ENCODE results near the gene RAD51B.
"Not testable (repeated sequence)": the region's sequence is repeated elsewhere in the genome, so short reads cannot be mapped to it uniquely, and the experiment has no call there.

RAD51B gene

DNA sequence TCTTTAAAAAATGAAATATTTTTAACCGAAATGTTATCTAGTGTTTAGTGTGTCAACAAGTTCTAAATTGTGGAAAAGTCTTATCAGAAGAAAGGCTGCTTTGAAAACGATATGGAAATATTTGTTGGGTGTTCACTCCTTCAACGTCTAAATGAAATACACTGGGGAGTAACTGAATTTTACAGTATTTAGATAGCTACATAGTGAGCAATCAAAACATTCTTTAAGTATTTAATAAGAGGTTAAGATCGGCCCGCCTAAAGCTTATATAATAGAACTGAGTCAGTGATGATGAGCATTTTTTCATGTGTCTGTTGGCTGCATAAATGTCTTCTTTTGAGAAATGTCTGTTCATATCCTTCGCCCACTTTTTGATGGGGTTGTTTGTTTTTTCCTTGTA is 228.3 kb downstream of the RAD51B start:
- Histone ChIP-seq H3K4me3 (ENCODE audit: low read depth in 1 of 5, low read length in 5 of 5) (no peak overlapping the region), H3K4me1 (ENCODE audit: control insufficient read depth in 5 of 5, insufficient read depth in 5 of 5, low read length in 5 of 5) (peaks cover 0 to 10% (median 3%) of the 10 kb centered on the region in 5 donors), H3K9ac (ENCODE audit: low read length in 5 of 5) (no peak overlapping the region), H3K27me3 (ENCODE audit: control insufficient read depth in 5 of 5, insufficient read depth in 4 of 5, low read length in 5 of 5) (no peaks in the 10 kb centered on the region), H3K36me3 (ENCODE audit: control insufficient read depth in 5 of 5, insufficient read depth in 5 of 5, low read length in 5 of 5) (no peaks in the 10 kb centered on the region), H3K9me3 (ENCODE audit: control insufficient read depth in 5 of 5, low read length in 5 of 5) (no peaks in the 10 kb centered on the region), H3K27ac (ENCODE audit: low read depth, low read length) (no peak overlapping the region)

DNA sequence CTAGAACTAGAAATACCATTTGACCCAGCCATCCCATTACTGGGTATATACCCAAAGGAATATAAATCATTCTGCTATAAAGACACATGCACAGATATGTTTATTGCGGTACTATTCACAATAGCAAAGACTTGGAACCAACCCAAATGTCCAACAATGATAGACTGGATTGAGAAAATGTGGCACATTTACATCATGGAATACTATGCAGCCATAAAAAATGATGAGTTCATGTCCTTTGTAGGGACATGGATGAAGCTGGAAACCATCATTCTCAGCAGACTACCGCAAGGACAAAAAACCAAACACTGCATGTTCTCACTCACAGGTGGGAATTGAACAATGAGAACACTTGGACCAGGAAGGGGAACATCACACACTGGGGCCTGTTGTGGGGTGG is 229.2 kb downstream of the RAD51B start:
- not testable (repeated sequence) for H3K9me3 ChIP-seq (ENCODE audit: control insufficient read depth in 5 of 5, low read length in 5 of 5); H3K4me3 ChIP-seq (ENCODE audit: low read depth in 1 of 5, low read length in 5 of 5); H3K4me1 ChIP-seq (ENCODE audit: control insufficient read depth in 5 of 5, insufficient read depth in 5 of 5, low read length in 5 of 5); H3K27ac ChIP-seq (ENCODE audit: low read depth, low read length); H3K9ac ChIP-seq (ENCODE audit: low read length in 5 of 5); H3K36me3 ChIP-seq (ENCODE audit: control insufficient read depth in 5 of 5, insufficient read depth in 5 of 5, low read length in 5 of 5); H3K27me3 ChIP-seq (ENCODE audit: control insufficient read depth in 5 of 5, insufficient read depth in 4 of 5, low read length in 5 of 5)

DNA sequence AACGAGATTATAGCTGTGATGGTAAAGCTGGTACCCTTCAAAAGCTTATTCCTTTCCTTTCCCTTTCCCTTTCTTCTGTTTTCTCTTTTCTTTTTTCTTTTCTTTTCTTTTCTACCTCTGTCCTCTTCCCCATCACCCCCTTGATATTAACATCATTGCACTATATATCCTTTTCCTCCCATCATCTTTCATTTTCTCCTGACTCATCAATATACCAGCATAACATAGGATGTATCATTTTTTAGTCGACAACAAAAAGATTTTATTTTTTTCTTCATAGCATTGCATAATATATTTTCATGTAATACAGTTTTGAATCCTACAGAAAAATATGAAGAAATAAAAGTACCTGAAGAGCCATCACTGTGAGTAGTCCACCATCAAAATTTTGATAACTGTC is 230.6 kb downstream of the RAD51B start:
- H3K4me3 ChIP-seq (ENCODE audit: low read depth in 1 of 5, low read length in 5 of 5): no peak overlapping the region
- H3K27ac ChIP-seq (ENCODE audit: low read depth, low read length): no peak overlapping the region
- H3K36me3 ChIP-seq (ENCODE audit: control insufficient read depth in 5 of 5, insufficient read depth in 5 of 5, low read length in 5 of 5): no peaks in the 10 kb centered on the region
- H3K9ac ChIP-seq (ENCODE audit: low read length in 5 of 5): no peak overlapping the region
- no peaks in the 10 kb centered on the region for H3K27me3 ChIP-seq (ENCODE audit: control insufficient read depth in 5 of 5, insufficient read depth in 4 of 5, low read length in 5 of 5)
- peaks cover 0 to 4% (median 0%) of the 10 kb centered on the region in 5 donors for H3K4me1 ChIP-seq (ENCODE audit: control insufficient read depth in 5 of 5, insufficient read depth in 5 of 5, low read length in 5 of 5)
- H3K9me3 ChIP-seq (ENCODE audit: control insufficient read depth in 5 of 5, low read length in 5 of 5): no peaks in the 10 kb centered on the region

DNA sequence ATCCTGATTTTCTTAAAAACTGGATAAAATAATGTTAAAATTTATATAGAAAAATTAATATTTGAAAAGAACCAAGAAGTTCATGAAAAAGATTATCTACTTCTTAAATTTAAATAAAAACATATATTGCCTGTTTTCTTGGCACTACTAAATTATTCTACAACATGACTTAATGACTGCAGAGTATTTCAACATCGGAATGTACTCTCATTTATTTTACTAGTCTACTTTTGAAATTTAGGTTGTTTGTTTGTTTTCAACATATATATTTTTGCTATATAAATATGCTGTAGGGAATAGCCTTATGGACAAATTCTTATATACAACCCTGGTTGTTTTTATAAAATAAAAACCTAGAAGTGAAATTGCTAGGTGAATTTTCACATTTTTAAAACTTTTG is 231.6 kb downstream of the RAD51B start:
- Histone ChIP-seq H3K36me3 (ENCODE audit: control insufficient read depth in 5 of 5, insufficient read depth in 5 of 5, low read length in 5 of 5) (no peaks in the 10 kb centered on the region), H3K4me3 (ENCODE audit: low read depth in 1 of 5, low read length in 5 of 5) (no peak overlapping the region), H3K4me1 (ENCODE audit: control insufficient read depth in 5 of 5, insufficient read depth in 5 of 5, low read length in 5 of 5) (no peaks in the 10 kb centered on the region), H3K9me3 (ENCODE audit: control insufficient read depth in 5 of 5, low read length in 5 of 5) (no peaks in the 10 kb centered on the region), H3K27me3 (ENCODE audit: control insufficient read depth in 5 of 5, insufficient read depth in 4 of 5, low read length in 5 of 5) (no peaks in the 10 kb centered on the region), H3K9ac (ENCODE audit: low read length in 5 of 5) (no peak overlapping the region), H3K27ac (ENCODE audit: low read depth, low read length) (no peak overlapping the region)

DNA sequence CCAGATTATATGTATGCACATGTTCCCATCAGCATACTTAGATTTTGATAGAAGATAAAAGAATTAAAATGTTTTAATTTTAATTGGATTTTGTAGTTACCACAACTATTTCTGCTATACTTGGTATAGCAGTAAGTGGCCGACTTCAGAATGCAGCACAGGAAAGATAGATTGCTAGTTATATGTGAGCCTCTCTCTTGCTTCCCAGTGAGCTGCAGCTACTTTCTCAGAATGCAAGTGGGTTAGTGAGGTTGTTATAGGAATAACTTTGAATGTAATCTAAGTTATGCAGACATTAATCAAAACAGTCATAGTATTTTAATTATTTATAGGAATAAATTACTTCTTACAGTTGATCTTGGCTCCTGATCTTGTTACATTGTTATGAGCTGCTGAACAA is 240.6 kb downstream of the RAD51B start:
- no peak overlapping the region for H3K27ac ChIP-seq (ENCODE audit: low read depth, low read length)
- no peaks in the 10 kb centered on the region for H3K36me3 ChIP-seq (ENCODE audit: control insufficient read depth in 5 of 5, insufficient read depth in 5 of 5, low read length in 5 of 5)
- H3K27me3 ChIP-seq (ENCODE audit: control insufficient read depth in 5 of 5, insufficient read depth in 4 of 5, low read length in 5 of 5): no peaks in the 10 kb centered on the region
- no peaks in the 10 kb centered on the region for H3K4me1 ChIP-seq (ENCODE audit: control insufficient read depth in 5 of 5, insufficient read depth in 5 of 5, low read length in 5 of 5)
- H3K9ac ChIP-seq (ENCODE audit: low read length in 5 of 5): no peak overlapping the region
- peaks cover 0 to 7% (median 3%) of the 10 kb centered on the region in 5 donors for H3K9me3 ChIP-seq (ENCODE audit: control insufficient read depth in 5 of 5, low read length in 5 of 5)
- H3K4me3 ChIP-seq (ENCODE audit: low read depth in 1 of 5, low read length in 5 of 5): no peak overlapping the region

DNA sequence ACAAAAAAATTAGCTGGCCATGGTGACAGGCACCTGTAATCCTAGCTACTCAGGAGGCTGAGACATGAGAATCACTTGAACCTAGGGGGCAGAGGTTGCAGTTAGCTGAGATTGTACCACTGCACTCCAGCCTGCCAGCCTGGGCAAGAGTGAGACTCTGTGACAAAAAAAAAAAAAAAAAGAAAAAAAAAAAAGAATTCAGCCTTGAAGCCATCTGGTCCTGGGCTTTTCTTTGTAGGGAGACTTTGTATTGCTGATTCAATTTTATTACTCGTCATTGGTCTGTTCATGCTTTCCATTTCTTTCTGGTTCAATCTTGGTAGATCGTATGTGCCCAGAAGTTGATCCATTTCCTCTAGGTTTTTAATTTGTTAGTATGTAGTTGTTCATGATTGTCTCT is 243.1 kb downstream of the RAD51B start:
- Histone ChIP-seq H3K4me1 (ENCODE audit: control insufficient read depth in 5 of 5, insufficient read depth in 5 of 5, low read length in 5 of 5) (no peaks in the 10 kb centered on the region), H3K9me3 (ENCODE audit: control insufficient read depth in 5 of 5, low read length in 5 of 5) (peaks cover 0 to 9% (median 3%) of the 10 kb centered on the region in 5 donors), H3K4me3 (ENCODE audit: low read depth in 1 of 5, low read length in 5 of 5) (no peak overlapping the region), H3K27ac (ENCODE audit: low read depth, low read length) (no peak overlapping the region), H3K9ac (ENCODE audit: low read length in 5 of 5) (no peak overlapping the region), H3K36me3 (ENCODE audit: control insufficient read depth in 5 of 5, insufficient read depth in 5 of 5, low read length in 5 of 5) (no peaks in the 10 kb centered on the region), H3K27me3 (ENCODE audit: control insufficient read depth in 5 of 5, insufficient read depth in 4 of 5, low read length in 5 of 5) (no peaks in the 10 kb centered on the region)

DNA sequence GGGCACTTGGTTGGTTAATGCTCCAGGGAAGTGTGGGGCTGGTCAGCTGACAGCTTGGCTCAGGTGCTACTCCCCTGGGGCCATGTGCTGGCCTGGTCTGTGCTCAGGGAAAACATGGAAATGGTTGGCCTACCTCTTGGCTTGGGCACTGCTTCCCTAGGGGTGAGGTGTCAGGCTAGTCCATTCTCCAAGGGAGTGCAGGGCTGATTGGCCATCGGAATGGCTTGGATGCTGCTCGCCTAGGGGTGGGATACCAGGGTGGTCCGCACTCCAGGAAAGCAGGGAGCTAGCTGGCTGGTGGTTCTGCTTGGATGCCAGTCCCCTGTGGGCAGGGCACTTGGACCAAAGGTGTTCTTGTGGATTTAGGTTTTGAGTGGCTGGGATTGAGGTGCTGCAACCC is 245.7 kb downstream of the RAD51B start:
- Histone ChIP-seq H3K4me1 (ENCODE audit: control insufficient read depth in 5 of 5, insufficient read depth in 5 of 5, low read length in 5 of 5) (no peaks in the 10 kb centered on the region), H3K36me3 (ENCODE audit: control insufficient read depth in 5 of 5, insufficient read depth in 5 of 5, low read length in 5 of 5) (no peaks in the 10 kb centered on the region), H3K27ac (ENCODE audit: low read depth, low read length) (no peak overlapping the region), H3K27me3 (ENCODE audit: control insufficient read depth in 5 of 5, insufficient read depth in 4 of 5, low read length in 5 of 5) (no peaks in the 10 kb centered on the region), H3K9me3 (ENCODE audit: control insufficient read depth in 5 of 5, low read length in 5 of 5) (peaks cover 3 to 15% (median 4%) of the 10 kb centered on the region in 5 donors), H3K9ac (ENCODE audit: low read length in 5 of 5) (no peak overlapping the region), H3K4me3 (ENCODE audit: low read depth in 1 of 5, low read length in 5 of 5) (no peak overlapping the region)

DNA sequence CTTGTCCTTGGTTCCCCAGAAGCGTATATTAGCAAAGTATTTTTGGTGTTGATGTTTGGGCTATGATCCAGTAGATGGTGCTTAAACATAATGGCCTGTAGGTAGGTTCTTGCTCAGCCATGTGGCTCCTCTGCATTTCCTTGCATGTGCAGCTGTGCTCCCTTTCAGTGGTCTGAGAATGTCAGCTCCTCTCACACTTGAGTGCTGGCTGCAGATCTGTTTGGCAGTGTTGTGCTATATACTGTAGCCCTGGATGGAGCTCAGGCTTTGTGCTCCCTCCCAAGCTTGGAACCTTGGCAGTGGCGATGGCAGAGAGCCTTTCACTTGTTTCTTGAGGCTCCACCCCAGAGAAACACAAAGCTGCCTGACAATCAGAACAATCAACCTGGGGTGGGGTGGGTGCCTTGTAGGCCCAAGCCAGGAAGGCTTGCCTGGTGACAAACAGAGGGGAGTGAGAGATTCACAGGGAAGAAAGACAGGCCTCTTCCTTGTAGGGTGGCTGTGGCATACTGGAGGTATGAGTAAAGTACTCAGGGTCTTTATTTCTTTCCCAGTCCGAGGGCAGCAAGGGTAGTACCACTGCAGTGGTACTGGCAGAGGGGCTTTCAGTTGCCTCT is 255.3 kb downstream of the RAD51B start:
- Histone ChIP-seq H3K27ac (ENCODE audit: low read depth, low read length) (no peak overlapping the region), H3K4me3 (ENCODE audit: low read depth in 1 of 5, low read length in 5 of 5) (no peak overlapping the region), H3K27me3 (ENCODE audit: control insufficient read depth in 5 of 5, insufficient read depth in 4 of 5, low read length in 5 of 5) (no peaks in the 10 kb centered on the region), H3K9ac (ENCODE audit: low read length in 5 of 5) (no peak overlapping the region), H3K9me3 (ENCODE audit: control insufficient read depth in 5 of 5, low read length in 5 of 5) (peaks cover 0 to 14% (median 5%) of the 10 kb centered on the region in 5 donors), H3K4me1 (ENCODE audit: control insufficient read depth in 5 of 5, insufficient read depth in 5 of 5, low read length in 5 of 5) (peaks cover 0 to under 1% (median 0%) of the 10 kb centered on the region in 5 donors), H3K36me3 (ENCODE audit: control insufficient read depth in 5 of 5, insufficient read depth in 5 of 5, low read length in 5 of 5) (no peaks in the 10 kb centered on the region)

DNA sequence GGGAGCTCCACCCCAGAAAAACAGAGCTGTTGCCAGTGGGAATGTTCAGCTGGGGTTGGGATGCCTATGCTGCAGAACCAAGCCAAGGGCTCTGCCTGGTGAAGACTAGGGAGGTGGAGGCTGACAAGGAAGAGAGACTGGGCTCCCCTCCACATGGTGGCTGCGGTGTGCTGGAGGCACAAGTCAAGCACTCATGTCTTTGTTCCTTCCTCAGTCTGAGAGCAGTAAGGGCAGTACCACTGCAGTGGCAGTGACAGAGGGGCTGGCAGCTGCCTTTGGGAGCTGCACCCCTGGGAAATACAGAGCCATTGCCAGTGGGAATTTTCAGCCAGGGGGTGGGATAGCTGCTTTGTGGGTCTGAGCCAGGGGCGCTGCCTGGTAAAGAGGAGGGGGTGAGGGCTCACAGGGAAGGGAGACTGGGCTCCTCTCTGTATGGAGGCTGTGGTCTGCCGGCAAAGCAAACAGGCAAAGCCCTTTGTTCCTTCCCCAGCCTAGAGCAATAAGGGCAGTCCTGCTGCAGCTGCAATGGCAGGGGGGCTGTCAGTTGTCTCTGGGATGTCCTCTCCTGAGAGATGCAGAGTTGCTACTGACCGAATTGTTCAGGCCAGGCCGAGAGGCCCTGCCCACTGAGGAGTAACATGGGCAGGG is 255.9 kb downstream of the RAD51B start:
- Histone ChIP-seq H3K27ac (ENCODE audit: low read depth, low read length) (no peak overlapping the region), H3K27me3 (ENCODE audit: control insufficient read depth in 5 of 5, insufficient read depth in 4 of 5, low read length in 5 of 5) (no peaks in the 10 kb centered on the region), H3K9ac (ENCODE audit: low read length in 5 of 5) (no peak overlapping the region), H3K4me1 (ENCODE audit: control insufficient read depth in 5 of 5, insufficient read depth in 5 of 5, low read length in 5 of 5) (peaks cover 0 to 4% (median 0%) of the 10 kb centered on the region in 5 donors), H3K36me3 (ENCODE audit: control insufficient read depth in 5 of 5, insufficient read depth in 5 of 5, low read length in 5 of 5) (no peaks in the 10 kb centered on the region), H3K4me3 (ENCODE audit: low read depth in 1 of 5, low read length in 5 of 5) (no peak overlapping the region), H3K9me3 (ENCODE audit: control insufficient read depth in 5 of 5, low read length in 5 of 5) (peaks cover 0 to 10% (median 4%) of the 10 kb centered on the region in 5 donors)

DNA sequence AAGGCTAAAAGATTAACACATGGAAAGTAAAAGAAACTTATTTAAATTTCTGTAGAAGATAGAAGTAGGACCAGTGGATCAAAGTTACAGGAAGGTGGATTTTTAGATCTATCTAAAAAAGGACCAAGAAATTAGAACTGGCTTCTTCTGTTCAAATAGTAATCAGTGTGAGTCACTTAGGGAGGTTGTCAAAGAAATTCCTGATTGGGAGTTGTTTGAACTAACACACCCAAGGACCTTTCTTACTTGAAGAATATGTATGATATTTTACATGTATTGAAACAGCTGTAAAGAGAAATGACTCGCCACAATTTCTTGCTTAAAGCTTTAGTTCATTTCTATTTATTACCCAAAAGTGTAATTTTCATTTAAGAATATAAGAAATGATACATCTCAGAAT is 256.9 kb downstream of the RAD51B start:
- Histone ChIP-seq H3K27me3 (ENCODE audit: control insufficient read depth in 5 of 5, insufficient read depth in 4 of 5, low read length in 5 of 5) (no peaks in the 10 kb centered on the region), H3K9ac (ENCODE audit: low read length in 5 of 5) (no peak overlapping the region), H3K36me3 (ENCODE audit: control insufficient read depth in 5 of 5, insufficient read depth in 5 of 5, low read length in 5 of 5) (no peaks in the 10 kb centered on the region), H3K27ac (ENCODE audit: low read depth, low read length) (no peak overlapping the region), H3K4me1 (ENCODE audit: control insufficient read depth in 5 of 5, insufficient read depth in 5 of 5, low read length in 5 of 5) (peaks cover 0 to 4% (median 0%) of the 10 kb centered on the region in 5 donors), H3K9me3 (ENCODE audit: control insufficient read depth in 5 of 5, low read length in 5 of 5) (peaks cover 0 to 7% (median 2%) of the 10 kb centered on the region in 5 donors), H3K4me3 (ENCODE audit: low read depth in 1 of 5, low read length in 5 of 5) (no peak overlapping the region)
